ENCODE measurements around the gene DNPEP. TPM values are rescaled to one million over a fixed set of nuclear protein-coding genes. Genes with fewer than 3 reads are reported as not detected.

Gene DNPEP
- total RNA-seq, 1 donor from 2014 or later, result 19.8 TPM

GRCh38 chr2:219384083-219384713 is 3.5 kb downstream of the DNPEP start:
- no peak overlapping the region for H3K27ac Mint-ChIP-seq (ENCODE audit: unreplicated experiment)
- H3K4me3 Mint-ChIP-seq (ENCODE audit: unreplicated experiment), result no peak overlapping the region
- peaks cover 7% of the 10 kb centered on the region for H3K27me3 Mint-ChIP-seq (ENCODE audit: unreplicated experiment)
- DNase-seq, result no peak
- no peaks in the 10 kb centered on the region for H3K4me1 Mint-ChIP-seq (ENCODE audit: low read depth, unreplicated experiment)
- no peak for TF ChIP-seq CTCF (IDR thresholded peaks at IDR 0.05; ENCODE audit: partially characterized antibody, unreplicated experiment)
- no peaks in the 10 kb centered on the region for H3K36me3 Mint-ChIP-seq (ENCODE audit: unreplicated experiment)
- H3K9me3 Mint-ChIP-seq (ENCODE audit: unreplicated experiment), result peaks cover 7% of the 10 kb centered on the region

- Mint-ChIP-seq H3K4me3 (ENCODE audit: unreplicated experiment) (no peak overlapping the region), H3K36me3 (ENCODE audit: unreplicated experiment) (no peaks in the 10 kb centered on the region), H3K27ac (ENCODE audit: unreplicated experiment) (no peak overlapping the region), H3K9me3 (ENCODE audit: unreplicated experiment) (peaks cover 3% of the 10 kb centered on the region), H3K4me1 (ENCODE audit: low read depth, unreplicated experiment) (peaks cover 4% of the 10 kb centered on the region), H3K27me3 (ENCODE audit: unreplicated experiment) (peaks cover 9% of the 10 kb centered on the region)
- DNase-seq, result no peak
- TF ChIP-seq CTCF (IDR thresholded peaks at IDR 0.05; ENCODE audit: partially characterized antibody, unreplicated experiment), result no peak
Observed at GRCh38 chr2:219381448-219381847, 6.3 kb downstream of the DNPEP start.

- TF ChIP-seq CTCF (IDR thresholded peaks at IDR 0.05; ENCODE audit: partially characterized antibody, unreplicated experiment), result no peak
- Mint-ChIP-seq H3K36me3 (ENCODE audit: unreplicated experiment) (no peaks in the 10 kb centered on the region), H3K9me3 (ENCODE audit: unreplicated experiment) (peaks cover 3% of the 10 kb centered on the region), H3K4me1 (ENCODE audit: low read depth, unreplicated experiment) (peaks cover 4% of the 10 kb centered on the region), H3K4me3 (ENCODE audit: unreplicated experiment) (no peak overlapping the region), H3K27ac (ENCODE audit: unreplicated experiment) (no peak overlapping the region), H3K27me3 (ENCODE audit: unreplicated experiment) (peaks cover 9% of the 10 kb centered on the region)
- no peak for DNase-seq
Observed at GRCh38 chr2:219380926-219381325, 6.8 kb downstream of the DNPEP start.

- Mint-ChIP-seq H3K36me3 (ENCODE audit: unreplicated experiment) (no peaks in the 10 kb centered on the region), H3K4me1 (ENCODE audit: low read depth, unreplicated experiment) (peaks cover 4% of the 10 kb centered on the region), H3K4me3 (ENCODE audit: unreplicated experiment) (no peak overlapping the region), H3K27ac (ENCODE audit: unreplicated experiment) (no peak overlapping the region), H3K9me3 (ENCODE audit: unreplicated experiment) (peaks cover 2% of the 10 kb centered on the region), H3K27me3 (ENCODE audit: unreplicated experiment) (peaks cover 3% of the 10 kb centered on the region)
- no peak for TF ChIP-seq CTCF (IDR thresholded peaks at IDR 0.05; ENCODE audit: partially characterized antibody, unreplicated experiment)
- DNase-seq, result no peak
Observed at GRCh38 chr2:219378163-219378851, 9.4 kb downstream of the DNPEP start.

GRCh38 chr2:219369447-219369861 is 18.3 kb downstream of the DNPEP start:
- Mint-ChIP-seq H3K27ac (ENCODE audit: unreplicated experiment) (no peak overlapping the region), H3K36me3 (ENCODE audit: unreplicated experiment) (no peaks in the 10 kb centered on the region)
- TF ChIP-seq CTCF (IDR thresholded peaks at IDR 0.05; ENCODE audit: partially characterized antibody, unreplicated experiment), result no peak

More at GRCh38 chr2:219369447-219369861, 18.3 kb downstream of the DNPEP start:
- H3K4me1 Mint-ChIP-seq (ENCODE audit: low read depth, unreplicated experiment), result peaks cover 2% of the 10 kb centered on the region
- no peak overlapping the region for H3K4me3 Mint-ChIP-seq (ENCODE audit: unreplicated experiment)
- no peak for DNase-seq
- H3K27me3 Mint-ChIP-seq (ENCODE audit: unreplicated experiment), result peaks cover 4% of the 10 kb centered on the region
- peaks cover 2% of the 10 kb centered on the region for H3K9me3 Mint-ChIP-seq (ENCODE audit: unreplicated experiment)

Data from glutamatergic neuron (in vitro differentiated cells).